ENCODE results near the gene ARHGAP44. TPM values are rescaled to one million over a fixed set of nuclear protein-coding genes. Genes with fewer than 3 reads are reported as not detected.

Gene ARHGAP44
- polyA plus RNA-seq, 1 donor from 2014 or later: 5.9 TPM

DNA sequence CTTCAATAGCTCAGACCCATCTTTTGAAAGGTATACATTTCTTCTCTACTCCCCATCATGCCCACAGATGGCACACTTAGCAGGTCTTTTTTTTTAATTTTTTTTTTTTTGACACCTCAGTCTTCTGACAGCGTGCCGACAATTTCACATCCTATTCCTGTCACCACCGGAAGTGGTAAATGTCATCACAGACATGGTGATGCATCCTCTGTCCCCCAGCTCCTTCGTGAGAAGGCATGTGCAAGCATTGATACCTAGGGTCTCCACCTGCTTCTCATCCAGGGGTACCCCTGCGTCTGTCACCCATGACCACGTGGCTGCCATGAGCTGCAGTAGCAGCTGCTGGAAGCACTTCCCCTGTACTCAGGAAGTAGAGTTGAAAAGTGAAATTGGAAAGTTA, 192.9 kb downstream of the ARHGAP44 start:
- Histone ChIP-seq H2AFZ (ENCODE audit: low read depth, low read length) (no peak overlapping the region), H3K36me3 (ENCODE audit: insufficient read depth, low read length) (no peaks in the 10 kb centered on the region), H3K9me2 (ENCODE audit: insufficient read depth, low read length) (no peaks in the 10 kb centered on the region), H3K4me2 (ENCODE audit: low read length) (no peak overlapping the region), H3K79me2 (replicated peaks; ENCODE audit: insufficient read depth, low read length) (no peaks in the 10 kb centered on the region), H3K27me3 (ENCODE audit: insufficient read depth, low read depth, low read length) (no peaks in the 10 kb centered on the region), H3K9ac (ENCODE audit: low read length) (no peak overlapping the region), H4K20me1 (ENCODE audit: insufficient read depth) (no peaks in the 10 kb centered on the region), H3F3A (ENCODE audit: insufficient read depth, low read length, poor library complexity, severe bottlenecking) (no peaks in the 10 kb centered on the region), H3K4me3 (ENCODE audit: low read length) (no peak overlapping the region), H3K27ac (ENCODE audit: low read length) (no peak overlapping the region), H3K9me3 (ENCODE audit: low read length) (no peaks in the 10 kb centered on the region)
- TF ChIP-seq, protein P1, sequence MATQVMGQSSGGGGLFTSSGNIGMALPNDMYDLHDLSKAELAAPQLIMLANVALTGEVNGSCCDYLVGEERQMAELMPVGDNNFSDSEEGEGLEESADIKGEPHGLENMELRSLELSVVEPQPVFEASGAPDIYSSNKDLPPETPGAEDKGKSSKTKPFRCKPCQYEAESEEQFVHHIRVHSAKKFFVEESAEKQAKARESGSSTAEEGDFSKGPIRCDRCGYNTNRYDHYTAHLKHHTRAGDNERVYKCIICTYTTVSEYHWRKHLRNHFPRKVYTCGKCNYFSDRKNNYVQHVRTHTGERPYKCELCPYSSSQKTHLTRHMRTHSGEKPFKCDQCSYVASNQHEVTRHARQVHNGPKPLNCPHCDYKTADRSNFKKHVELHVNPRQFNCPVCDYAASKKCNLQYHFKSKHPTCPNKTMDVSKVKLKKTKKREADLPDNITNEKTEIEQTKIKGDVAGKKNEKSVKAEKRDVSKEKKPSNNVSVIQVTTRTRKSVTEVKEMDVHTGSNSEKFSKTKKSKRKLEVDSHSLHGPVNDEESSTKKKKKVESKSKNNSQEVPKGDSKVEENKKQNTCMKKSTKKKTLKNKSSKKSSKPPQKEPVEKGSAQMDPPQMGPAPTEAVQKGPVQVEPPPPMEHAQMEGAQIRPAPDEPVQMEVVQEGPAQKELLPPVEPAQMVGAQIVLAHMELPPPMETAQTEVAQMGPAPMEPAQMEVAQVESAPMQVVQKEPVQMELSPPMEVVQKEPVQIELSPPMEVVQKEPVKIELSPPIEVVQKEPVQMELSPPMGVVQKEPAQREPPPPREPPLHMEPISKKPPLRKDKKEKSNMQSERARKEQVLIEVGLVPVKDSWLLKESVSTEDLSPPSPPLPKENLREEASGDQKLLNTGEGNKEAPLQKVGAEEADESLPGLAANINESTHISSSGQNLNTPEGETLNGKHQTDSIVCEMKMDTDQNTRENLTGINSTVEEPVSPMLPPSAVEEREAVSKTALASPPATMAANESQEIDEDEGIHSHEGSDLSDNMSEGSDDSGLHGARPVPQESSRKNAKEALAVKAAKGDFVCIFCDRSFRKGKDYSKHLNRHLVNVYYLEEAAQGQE (IDR thresholded peaks at IDR 0.05; ENCODE audit: borderline replicate concordance): no peak
- TF ChIP-seq TAF1 (IDR thresholded peaks at IDR 0.05; ENCODE audit: low read depth): no peak
- no peak for TF ChIP-seq EP300 (conservative IDR thresholded peaks at IDR 0.05; ENCODE audit: poor library complexity, severe bottlenecking)
- no peak for TF ChIP-seq POLR2AphosphoS5 (IDR thresholded peaks at IDR 0.05)
- TF ChIP-seq MXI1 (conservative IDR thresholded peaks at IDR 0.05; ENCODE audit: poor library complexity, severe bottlenecking): no peak
- TF ChIP-seq, protein P2, sequence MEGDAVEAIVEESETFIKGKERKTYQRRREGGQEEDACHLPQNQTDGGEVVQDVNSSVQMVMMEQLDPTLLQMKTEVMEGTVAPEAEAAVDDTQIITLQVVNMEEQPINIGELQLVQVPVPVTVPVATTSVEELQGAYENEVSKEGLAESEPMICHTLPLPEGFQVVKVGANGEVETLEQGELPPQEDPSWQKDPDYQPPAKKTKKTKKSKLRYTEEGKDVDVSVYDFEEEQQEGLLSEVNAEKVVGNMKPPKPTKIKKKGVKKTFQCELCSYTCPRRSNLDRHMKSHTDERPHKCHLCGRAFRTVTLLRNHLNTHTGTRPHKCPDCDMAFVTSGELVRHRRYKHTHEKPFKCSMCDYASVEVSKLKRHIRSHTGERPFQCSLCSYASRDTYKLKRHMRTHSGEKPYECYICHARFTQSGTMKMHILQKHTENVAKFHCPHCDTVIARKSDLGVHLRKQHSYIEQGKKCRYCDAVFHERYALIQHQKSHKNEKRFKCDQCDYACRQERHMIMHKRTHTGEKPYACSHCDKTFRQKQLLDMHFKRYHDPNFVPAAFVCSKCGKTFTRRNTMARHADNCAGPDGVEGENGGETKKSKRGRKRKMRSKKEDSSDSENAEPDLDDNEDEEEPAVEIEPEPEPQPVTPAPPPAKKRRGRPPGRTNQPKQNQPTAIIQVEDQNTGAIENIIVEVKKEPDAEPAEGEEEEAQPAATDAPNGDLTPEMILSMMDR (IDR thresholded peaks at IDR 0.05; ENCODE audit: poor library complexity, severe bottlenecking): no peak
- no peak for TF ChIP-seq RAD21 (conservative IDR thresholded peaks at IDR 0.05)
- no peak for TF ChIP-seq EZH2 (IDR thresholded peaks at IDR 0.05; ENCODE audit: borderline replicate concordance, insufficient read depth, low read length, poor library complexity, severe bottlenecking)
- no peak for TF ChIP-seq SMC3 (conservative IDR thresholded peaks at IDR 0.05; ENCODE audit: poor library complexity)

DNA sequence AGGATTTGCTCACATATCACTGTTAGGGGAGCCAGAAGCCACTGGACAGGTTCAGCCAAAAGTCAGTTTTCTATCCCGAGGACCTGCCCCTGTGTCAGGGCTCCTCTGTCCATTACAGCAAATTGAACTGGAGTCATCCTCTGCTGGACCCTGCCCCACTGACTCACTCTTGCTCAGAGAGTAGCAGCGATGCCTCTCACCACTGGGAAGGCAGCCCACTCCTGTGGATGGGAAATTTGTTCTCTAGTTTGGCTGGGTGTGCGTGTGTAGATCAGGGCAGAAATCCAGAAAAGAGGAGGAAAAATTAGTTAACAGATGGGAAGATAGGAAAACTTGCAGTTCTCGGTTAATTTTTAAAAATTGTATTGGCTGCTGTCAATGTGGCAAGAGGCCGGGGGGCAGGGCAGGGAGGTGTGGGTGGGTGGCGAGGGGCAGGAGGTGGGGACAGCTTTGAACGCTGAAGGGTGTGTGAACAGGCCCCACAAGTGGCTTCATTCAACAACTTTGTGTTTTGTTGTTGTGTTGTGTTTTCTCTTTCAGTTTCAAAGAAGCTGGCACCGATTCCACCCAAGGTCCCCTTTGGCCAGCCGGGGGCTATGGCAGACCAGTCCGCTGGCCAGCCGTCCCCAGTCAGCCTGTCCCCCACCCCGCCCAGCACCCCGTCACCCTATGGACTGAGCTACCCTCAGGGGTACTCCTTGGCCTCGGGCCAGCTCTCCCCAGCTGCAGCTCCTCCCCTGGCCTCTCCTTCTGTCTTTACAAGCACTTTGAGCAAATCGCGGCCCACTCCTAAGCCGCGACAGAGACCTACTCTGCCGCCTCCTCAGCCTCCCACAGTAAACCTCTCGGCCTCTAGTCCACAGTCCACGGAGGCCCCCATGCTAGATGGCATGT, 194.9 kb downstream of the ARHGAP44 start:
- no peak overlapping the region for H3K27ac ChIP-seq (ENCODE audit: low read length)
- TF ChIP-seq MXI1 (conservative IDR thresholded peaks at IDR 0.05; ENCODE audit: poor library complexity, severe bottlenecking): no peak
- no peak for TF ChIP-seq SMC3 (conservative IDR thresholded peaks at IDR 0.05; ENCODE audit: poor library complexity)
- no peak for TF ChIP-seq RAD21 (conservative IDR thresholded peaks at IDR 0.05)
- TF ChIP-seq EZH2 (IDR thresholded peaks at IDR 0.05; ENCODE audit: borderline replicate concordance, insufficient read depth, low read length, poor library complexity, severe bottlenecking): no peak
- TF ChIP-seq TAF1 (IDR thresholded peaks at IDR 0.05; ENCODE audit: low read depth): no peak
- TF ChIP-seq, protein P1 (IDR thresholded peaks at IDR 0.05; ENCODE audit: borderline replicate concordance): no peak
- H3K79me2 ChIP-seq (replicated peaks; ENCODE audit: insufficient read depth, low read length): no peaks in the 10 kb centered on the region
- no peaks in the 10 kb centered on the region for H3K27me3 ChIP-seq (ENCODE audit: insufficient read depth, low read depth, low read length)
- no peaks in the 10 kb centered on the region for H3K9me2 ChIP-seq (ENCODE audit: insufficient read depth, low read length)
- no peaks in the 10 kb centered on the region for H3F3A ChIP-seq (ENCODE audit: insufficient read depth, low read length, poor library complexity, severe bottlenecking)
- H2AFZ ChIP-seq (ENCODE audit: low read depth, low read length): no peak overlapping the region
- no peaks in the 10 kb centered on the region for H3K9me3 ChIP-seq (ENCODE audit: low read length)
- no peak overlapping the region for H3K4me2 ChIP-seq (ENCODE audit: low read length)
- no peaks in the 10 kb centered on the region for H3K36me3 ChIP-seq (ENCODE audit: insufficient read depth, low read length)
- no peaks in the 10 kb centered on the region for H4K20me1 ChIP-seq (ENCODE audit: insufficient read depth)
- no peak overlapping the region for H3K4me3 ChIP-seq (ENCODE audit: low read length)
- no peak overlapping the region for H3K9ac ChIP-seq (ENCODE audit: low read length)
